Stimulated activated CD4-positive, alpha-beta T cell treated with anti-CD3 and anti-CD28 coated beads, Interleukin-12 subunit alpha, Interleukin-12 subunit beta, amount 100 ng/mL, for 4 hours (primary cell): ENCODE results near the gene FBXL3.

Experiments
- DNase-seq: peaks from one replicate; pipeline ENCODE4 v3.0.0-alpha.2; 2020

Gene FBXL3, protein sequence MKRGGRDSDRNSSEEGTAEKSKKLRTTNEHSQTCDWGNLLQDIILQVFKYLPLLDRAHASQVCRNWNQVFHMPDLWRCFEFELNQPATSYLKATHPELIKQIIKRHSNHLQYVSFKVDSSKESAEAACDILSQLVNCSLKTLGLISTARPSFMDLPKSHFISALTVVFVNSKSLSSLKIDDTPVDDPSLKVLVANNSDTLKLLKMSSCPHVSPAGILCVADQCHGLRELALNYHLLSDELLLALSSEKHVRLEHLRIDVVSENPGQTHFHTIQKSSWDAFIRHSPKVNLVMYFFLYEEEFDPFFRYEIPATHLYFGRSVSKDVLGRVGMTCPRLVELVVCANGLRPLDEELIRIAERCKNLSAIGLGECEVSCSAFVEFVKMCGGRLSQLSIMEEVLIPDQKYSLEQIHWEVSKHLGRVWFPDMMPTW

GRCh38 chr13:77026861-77027621, at the start of gene FBXL3:
FBXL3 (minus strand) TSS chr13:77027159; CDS start chr13:77021860, 5,299 bp downstream.
- DNase-seq, result peak; percentile 74

- DNase-seq, result no peak
These were observed 40.6 kb upstream of the FBXL3 start for GRCh38 chr13:77067519-77067918.

- no peak for DNase-seq
These were observed 38.6 kb upstream of the FBXL3 start for GRCh38 chr13:77065461-77066147.

- DNase-seq, result no peak
These were observed 35.1 kb upstream of the FBXL3 start for GRCh38 chr13:77062097-77062496.

GRCh38 chr13:77061362-77061761, 34.4 kb upstream of the FBXL3 start:
- DNase-seq, result no peak

GRCh38 chr13:77056886-77057285, 29.9 kb upstream of the FBXL3 start:
- DNase-seq, result no peak

GRCh38 chr13:77056382-77056781, 29.4 kb upstream of the FBXL3 start:
- no peak for DNase-seq

DNA sequence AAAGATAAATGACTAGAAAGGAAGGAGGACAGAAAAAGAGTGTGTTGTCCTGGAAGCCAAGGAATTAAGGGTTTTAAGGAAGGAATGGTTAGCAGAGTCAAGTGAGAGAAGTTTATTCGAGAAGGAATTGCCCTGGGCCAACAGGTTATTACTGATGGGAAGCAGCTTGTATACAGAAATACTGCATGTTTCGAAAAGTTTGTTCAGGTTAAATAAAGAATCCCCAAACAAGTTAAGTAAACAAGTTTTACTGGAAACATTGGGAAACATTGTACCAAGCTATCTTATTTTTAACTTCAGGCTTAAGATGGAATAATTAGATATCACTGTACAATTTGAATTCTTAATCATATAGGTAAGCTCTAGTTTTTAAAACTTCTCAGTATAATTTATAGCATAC, 28.2 kb upstream of the FBXL3 start:
- no peak for DNase-seq

GRCh38 chr13:77053192-77053591, 26.2 kb upstream of the FBXL3 start:
- no peak for DNase-seq

- DNase-seq, result no peak
These were observed 21.7 kb upstream of the FBXL3 start for GRCh38 chr13:77048681-77049080.

- no peak for DNase-seq
These were observed 20.8 kb upstream of the FBXL3 start for GRCh38 chr13:77047649-77048343.

DNA sequence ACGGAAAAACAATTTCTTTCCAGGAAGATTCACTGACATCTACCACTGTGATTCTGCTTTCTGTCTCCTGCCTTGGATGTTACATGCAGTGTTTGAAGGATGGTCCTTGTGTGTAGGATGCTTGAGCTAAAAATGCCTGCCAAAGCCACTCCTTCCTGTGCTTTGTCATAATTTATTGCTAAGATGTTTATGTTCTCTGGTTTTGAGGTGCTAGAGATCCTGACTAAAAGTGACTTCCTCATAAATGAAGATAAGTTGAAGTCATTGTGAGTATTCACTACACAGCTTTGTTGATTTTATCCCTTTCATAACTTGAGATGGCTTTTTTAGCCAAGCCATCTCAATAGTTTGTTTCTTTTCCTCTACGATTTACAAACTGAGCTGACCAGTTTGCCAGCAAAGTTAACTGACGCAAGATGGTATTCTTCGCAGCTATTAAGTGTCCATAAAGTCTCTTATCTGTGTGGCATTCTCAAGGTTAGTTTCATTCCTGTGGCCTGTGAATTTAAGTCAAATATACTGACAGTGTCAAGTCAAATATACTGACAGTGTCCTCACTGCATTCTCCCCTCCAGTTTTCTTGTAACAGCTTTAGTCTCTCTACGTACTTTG, 15.7 kb upstream of the FBXL3 start:
- no peak for DNase-seq

DNA sequence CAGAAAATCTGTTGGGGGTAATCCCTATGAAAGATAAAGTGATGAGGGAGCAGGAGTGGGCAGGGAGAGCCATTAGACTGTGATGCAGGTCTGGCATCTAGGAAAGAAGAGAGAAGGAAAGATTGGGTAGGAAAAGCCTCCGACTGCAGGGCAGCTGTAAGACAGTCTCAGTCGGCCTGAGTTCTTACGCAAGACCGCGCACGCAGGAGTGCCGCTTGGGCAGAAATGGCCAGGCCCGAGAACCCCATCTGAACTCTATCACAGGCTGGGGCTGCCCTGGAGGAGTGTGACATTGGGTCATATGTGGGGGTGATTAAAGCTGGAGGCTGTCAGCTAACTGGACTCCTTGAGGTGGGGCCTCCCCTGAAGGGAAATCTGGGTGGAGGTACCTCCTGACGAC, 13.9 kb upstream of the FBXL3 start:
- no peak for DNase-seq

DNA sequence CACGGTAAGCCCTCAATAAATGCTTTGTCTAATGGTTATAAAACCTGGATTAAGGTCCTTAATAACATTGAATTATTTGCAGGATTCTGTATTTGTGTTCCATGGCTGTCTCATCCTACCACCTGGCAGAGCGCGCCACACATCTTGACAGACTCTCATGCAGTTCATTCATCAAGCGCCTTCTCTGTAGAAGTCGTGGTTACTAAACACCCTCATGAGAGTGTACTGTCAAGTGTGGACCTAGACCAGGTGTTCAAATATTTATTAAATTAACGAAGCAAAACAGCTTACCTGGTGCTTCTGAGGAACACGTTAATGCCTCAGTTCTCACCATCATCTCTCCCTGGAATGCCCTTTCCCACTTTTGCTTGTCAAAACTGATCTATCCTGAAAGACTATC, 13.1 kb upstream of the FBXL3 start:
- DNase-seq, result no peak

GRCh38 chr13:77038907-77039480, 12.0 kb upstream of the FBXL3 start:
- no peak for DNase-seq

DNA sequence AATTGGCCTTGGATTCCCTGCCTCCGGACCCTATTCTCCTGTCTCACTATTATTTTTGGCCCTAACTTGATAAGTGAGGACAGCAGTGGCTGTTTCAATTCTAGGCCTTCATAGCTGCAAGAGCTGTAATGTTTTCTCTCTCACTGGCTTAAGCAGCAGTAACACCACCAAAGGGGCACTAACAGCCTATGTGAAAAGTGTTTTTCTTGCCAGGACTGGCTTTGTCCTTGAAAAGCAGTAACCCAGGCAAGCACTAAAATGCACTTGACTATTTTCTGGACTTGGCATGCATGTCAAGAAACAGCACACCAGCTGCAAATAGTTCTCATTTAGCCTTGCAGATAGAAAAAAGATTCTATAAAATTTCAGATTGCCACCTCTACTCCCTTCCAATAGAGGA, 9.3 kb upstream of the FBXL3 start:
- DNase-seq, result no peak

- DNase-seq, result no peak
These were observed 7.9 kb upstream of the FBXL3 start for GRCh38 chr13:77034881-77035280.

DNA sequence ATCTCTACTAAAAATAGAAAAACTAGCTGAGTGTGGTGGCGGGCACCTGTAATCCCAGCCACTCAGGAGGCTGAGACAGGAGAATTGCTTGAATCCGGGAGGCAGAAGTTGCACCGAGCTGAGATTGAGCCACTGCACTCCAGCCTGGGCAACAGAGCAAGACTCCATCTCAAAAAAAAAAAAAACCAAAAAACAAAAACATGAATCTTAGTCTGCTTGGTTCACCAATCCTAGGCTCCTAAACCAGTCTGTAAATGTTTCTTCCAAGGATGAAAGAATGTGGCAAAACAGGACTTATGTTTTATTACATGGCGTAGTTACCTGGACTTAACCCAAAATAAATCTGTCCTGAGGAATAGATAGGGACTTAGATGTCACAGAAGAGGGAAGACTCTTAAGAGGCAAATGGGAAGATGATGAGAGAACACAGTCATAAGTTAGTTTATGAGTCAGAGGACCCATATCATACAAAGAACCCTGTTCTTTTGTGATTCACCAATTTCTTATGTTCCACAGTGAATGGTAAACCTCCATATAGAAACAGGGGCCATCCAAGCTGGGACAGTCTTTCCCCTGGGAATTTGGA, 6.9 kb upstream of the FBXL3 start:
- no peak for DNase-seq

DNA sequence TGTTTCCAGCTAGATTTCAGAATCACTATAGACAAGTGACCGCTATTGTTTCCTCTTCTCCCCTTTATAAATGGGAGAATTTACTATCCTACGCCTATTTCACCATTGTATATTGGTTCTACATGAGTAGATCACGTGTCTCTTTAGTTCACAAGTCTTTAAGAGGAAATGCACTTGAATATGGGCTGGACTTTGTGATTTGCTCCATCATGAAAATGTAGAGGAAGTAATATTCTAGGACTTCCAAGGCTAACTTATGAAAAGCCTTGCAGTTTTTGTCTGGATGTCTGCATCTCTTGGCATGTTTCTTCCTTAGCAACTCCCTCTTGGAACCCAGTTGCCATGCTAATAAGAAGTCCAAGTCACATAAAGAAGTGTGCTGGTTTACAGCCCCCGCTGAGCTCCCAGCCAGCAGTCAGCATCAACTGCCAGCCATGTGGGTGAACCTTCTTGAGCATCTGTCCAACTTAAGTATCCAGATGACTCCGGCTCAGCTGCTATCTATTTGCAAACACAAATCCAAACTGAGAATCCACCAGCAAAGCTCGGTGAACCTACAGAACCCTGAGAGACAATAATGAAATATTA, 4.8 kb upstream of the FBXL3 start:
- no peak for DNase-seq

DNA sequence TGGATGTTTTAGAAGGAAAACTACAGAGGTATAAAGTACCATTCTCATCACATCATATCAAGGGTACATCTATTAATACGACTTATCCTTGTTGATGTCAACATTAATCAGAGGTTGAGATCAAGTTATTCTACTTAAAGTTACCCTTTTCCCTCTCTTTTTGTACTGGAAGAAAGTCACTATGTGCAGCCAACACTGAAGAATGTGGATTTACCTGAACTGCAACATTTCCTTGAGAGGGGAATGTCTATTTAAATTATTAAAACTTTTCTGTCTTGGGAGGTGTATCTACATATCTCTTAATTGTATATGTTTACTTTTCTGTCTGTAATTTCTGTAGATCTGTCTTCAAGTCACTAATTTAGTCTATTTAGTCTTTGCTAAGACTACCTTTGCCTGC, 2.5 kb upstream of the FBXL3 start:
- DNase-seq, result no peak

GRCh38 chr13:77028202-77028601, 1.2 kb upstream of the FBXL3 start:
- no peak for DNase-seq
